ENCODE data around the gene NANOS1.

NANOS1 gene

GRCh38 chr10:119061926-119062325, 32.4 kb downstream of the NANOS1 start:
- no peak for DNase-seq

- no peak for DNase-seq
These were observed 41.1 kb downstream of the NANOS1 start for GRCh38 chr10:119070395-119071165.

GRCh38 chr10:119073584-119073983, 44.1 kb downstream of the NANOS1 start:
- no peak for DNase-seq

- no peak for DNase-seq
These were observed 49.1 kb downstream of the NANOS1 start for GRCh38 chr10:119078422-119079179.

GRCh38 chr10:119079599-119080520, 50.3 kb downstream of the NANOS1 start:
- peak; percentile 65 for DNase-seq

DNA sequence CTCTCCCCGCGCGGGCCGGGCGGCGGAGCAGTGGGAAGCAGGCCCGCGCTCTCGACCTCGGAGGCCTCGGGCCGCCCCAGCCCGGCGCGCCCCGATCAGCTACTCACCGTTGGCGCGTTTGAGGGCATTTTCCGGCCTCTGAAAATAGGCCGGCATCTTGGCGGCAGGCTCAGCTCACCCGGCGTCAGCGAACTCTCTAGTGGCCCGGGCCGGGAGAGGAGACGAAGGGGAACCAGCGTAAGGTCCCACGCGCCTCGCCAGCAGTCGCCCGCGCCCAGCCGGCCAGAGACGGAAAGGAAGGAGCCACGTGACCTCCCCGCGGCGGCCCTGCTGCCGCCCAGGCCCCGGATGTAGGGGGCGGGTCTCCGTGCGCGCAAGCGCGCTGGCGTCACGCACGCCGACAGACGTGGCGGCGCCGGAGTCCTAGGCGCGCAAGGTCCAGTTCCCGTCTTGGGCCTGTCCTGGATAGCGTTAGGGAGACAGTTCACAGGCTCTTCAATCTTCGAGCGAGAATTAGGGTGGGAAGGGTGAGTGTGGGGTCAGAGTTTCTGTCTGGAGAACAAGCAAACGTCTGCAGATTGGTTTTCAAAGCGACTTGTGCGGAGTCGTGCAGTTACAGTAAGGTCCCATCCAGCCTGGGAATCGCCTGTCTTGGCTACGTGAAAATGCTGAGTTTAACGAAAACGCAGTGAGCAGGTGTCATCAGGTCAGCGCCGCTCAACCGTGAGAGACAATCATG, 51.2 kb downstream of the NANOS1 start, which contains the start of gene EIF3A:
Gene EIF3A (minus strand): TSS at position 297 of the 739 bp plus-strand sequence. CDS start 141 bp downstream, at position 156.
- DNase-seq = peak; percentile 91
